GM19238 (cell line): Measurements from ENCODE around the gene SAE1.
"Not testable (repeated sequence)": the region's sequence is repeated elsewhere in the genome, so short reads cannot be mapped to it uniquely, and the experiment has no call there.

Experiments
- DNase-seq: peaks from one replicate; pipeline ENCODE4 v3.0.0; 2011; ENCODE audit warnings: low spot score; ENCODE audit not compliant: insufficient read length

SAE1 gene

DNA sequence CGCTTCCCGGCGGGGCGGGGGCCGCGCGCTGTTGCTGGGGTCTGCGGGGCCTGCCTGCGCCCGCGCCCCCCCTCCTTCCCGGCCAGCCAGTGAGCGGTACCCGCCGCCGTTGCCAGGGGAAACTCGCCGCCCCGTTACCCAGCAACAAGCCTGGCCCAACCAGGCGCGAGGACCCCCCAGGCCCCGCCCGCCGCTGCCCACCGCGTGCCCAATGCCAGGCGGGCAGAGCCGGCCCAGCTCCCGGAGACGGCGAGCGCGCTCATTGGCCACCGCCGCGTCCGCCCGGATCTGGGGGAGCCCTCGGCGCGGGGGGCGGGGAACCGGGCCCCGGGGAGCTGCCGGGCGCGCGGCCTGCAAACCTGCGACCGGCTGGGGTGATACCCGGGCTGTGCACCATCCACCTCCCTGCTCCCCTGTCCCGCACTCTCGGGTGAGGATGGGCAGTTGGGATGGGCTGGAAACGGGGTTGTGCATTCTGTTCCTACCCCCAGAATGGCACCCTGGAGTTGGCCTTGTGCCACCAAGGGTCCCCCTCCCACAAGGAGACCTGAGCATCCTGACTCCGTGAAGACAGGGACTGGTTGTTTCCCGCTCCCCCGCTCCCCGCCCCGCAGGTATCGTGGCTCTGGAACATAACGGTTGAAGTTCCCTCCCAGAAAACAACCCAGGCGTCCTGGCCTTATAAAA lies 109.1 kb downstream of the SAE1 start:
- DNase-seq, result peak; percentile 53

DNA sequence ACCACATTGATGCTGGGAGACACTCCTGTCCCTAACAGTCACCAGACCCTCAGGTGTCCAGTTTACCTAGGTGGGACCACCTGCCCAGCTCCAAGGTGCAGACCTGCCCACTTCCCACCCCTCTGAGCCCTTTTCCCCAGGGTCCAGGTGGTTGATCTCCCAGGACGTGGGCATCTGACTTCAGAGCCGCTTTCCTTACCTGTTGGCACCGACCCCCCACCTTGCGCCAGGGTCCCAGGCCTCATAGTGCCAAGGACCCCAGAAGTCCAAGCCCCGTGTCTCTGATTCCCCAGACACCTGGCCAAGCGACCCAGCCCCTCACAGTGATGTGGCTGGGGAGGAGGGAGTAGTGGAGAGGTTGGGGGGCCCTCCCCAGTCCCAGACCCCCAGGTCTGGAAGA lies 109.9 kb downstream of the SAE1 start:
- DNase-seq, result no peak

DNA sequence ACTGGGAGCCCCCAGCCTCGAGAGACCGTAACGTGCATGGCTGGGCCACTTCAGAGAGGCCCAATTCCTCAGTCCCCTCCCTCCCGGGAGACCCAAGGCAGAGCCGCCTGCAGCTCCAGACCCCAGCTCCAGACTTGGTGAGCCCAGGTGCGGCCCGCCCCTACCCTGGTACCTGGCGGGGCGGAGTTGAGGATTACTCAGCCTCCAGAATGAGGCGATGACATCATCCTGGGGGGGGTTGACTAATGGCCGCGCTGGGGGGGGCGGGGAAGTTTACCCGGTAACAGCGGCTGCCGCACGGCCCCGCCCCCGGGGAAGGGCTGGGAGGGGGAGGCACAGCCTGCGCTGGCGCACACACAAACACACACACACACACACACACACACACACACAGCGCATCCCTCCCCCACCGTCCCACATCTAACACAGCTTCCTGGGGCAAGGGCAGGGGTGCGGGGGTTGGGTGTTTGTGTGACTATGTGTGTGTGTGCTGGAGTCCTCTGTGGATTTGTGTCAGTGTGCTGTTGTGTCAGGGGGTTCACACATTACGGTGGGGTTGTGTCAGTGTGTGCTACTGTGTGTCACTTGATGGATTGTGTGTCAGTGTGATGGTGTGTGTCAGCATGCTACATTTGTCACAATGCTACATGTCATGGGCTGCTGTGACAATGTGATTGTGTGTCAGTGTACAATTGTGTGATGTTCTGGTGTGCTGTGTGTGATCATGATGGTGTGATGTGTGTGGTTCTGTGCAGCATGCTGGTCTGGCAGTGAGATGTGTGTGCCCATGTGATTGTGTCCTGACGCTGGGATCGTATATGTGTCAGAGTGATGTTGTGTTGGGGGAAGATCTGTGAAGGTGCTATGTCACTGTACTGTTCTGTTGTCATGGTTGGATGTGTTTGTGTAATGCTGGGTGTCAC lies 110.6 kb downstream of the SAE1 start:
- peak; percentile 74 for DNase-seq

DNA sequence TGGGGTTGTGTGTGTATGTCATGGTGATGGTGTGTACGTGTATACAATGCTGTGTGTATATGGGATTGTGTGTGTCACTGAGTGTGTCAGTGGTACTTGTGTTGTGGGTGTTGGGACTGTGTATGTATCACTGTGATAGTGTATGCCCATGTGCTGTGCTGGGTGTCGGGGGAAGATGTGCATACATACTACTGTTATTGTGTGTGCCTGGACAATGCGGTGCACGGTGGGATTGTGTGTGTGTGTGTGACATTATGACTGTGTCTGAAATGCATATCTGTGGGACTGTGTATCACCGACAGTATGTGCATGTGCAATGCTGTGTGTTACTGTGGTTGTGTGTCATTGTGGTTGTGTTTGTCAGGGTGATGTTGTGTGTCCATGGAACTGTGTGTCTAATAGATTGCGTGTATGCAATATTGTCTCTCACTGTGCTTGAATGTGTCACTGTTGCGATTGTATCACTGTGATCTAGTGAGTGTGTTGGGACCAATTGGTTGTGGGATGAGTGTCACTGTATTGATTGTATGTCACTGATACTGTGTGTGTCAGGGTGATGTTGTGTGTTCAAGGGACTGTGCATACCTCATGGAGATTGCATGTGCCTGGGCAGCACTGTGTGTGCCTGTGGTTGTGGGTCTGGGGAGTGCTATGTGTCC lies 111.4 kb downstream of the SAE1 start:
- DNase-seq, result no peak

DNA sequence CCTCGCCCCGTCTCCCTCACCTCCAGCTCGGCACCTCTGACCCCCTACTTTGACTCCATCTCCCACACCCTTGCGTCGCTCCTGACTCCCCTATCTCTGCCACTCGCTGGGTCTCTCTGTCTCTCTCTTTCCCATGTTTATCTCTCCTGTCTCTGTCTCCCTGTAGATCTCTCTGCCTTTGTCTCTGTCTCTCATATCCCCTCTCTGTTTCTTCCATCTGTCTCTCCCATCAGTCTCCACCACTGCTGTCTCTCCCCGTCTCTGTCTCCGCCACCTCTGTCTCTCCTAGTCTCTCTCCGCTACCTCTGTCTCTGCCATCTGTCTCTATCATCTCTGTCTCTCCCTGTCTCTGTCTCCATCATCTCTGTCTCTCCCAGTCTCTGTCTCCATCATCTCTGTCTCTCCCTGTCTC lies 112.7 kb downstream of the SAE1 start:
- no peak for DNase-seq

DNA sequence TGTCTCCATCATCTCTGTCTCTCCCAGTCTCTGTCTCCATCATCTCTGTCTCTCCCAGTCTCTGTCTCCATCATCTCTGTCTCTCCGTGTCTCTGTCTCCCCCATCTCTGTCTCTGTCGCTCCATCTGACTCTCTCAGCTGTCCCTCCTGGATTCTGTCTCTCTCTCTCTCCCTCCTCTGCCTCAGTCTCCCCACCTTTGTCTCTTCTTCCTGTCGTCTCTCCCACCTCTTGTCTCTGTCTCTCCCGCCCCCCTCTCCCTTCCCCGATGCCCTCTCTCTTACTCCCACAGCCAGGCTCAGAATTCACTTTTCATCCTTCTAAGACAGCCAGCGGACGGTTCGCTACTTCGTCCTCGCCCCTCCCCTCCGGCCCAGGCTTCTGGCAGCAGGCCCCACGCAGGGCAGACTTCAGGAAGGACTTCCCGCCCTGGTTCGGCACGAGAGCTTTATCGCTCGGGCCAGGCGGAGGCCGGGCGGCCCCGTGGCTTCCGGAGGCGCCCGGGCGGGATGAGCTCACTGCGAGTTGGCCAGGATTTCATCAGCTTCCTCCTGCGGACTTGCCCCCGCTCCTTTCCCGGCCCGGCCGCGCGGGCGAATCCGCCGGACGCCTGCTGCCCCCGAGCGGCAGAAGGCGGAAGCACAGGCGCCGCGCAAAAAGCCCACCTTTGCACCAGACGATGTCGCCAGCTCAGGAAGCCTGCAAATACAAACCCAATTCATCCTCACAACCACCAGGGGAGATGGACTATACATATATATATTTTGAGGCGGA lies 113.3 kb downstream of the SAE1 start:
- peak; percentile 94 for DNase-seq

DNA sequence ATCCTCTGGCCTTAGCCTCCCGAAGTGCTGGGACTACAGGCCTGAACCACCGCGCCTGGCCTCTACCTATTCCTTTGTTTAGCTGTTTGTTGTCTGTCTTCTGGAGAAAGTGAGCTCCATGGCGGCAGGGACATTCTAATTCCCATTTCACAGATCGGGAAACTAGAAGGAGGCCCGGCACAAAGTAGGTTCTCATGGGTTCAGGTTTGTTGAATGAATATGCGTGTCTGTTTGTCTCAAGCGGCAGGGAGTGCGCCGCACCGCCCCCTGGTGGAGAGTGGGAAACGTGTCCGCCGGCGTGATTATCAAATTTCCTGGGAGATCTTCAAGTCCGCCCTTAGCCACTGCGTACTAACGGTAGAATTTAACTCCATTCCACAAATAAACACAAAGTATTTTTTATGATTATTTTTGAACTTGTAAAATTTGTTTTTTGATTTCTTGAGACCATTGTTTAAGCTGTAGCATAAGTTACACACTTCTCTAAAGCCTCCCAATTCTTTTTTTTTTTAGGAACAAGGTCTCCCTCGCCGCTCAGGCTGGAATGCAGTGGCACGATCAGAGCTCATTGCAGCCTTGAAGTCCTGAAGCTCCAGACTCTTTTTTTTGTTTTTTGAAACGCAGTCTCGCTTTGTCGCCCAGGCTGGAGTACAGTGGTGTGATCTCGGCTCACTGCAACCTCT lies 116.8 kb downstream of the SAE1 start:
- peak; percentile 50 for DNase-seq

DNA sequence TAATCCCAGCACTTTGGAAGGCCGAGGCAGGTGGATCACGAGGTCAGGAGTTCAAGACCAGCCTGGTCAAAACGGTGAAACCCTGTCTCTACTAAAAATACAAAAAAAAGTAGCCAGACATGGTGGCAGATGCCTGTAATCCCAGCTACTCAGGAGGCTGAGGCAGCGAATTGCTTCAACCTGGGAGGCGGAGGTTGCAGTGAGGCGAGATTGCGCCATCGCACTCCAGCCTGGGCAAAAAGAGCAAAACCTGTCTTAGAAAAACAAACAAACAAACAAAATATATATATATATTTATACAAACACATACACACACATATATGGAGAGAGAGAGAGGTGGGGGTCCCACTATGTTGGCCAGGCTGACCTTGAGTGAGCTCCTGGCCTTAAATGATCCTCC lies 122.4 kb downstream of the SAE1 start:
- DNase-seq, result not testable (repeated sequence)

DNA sequence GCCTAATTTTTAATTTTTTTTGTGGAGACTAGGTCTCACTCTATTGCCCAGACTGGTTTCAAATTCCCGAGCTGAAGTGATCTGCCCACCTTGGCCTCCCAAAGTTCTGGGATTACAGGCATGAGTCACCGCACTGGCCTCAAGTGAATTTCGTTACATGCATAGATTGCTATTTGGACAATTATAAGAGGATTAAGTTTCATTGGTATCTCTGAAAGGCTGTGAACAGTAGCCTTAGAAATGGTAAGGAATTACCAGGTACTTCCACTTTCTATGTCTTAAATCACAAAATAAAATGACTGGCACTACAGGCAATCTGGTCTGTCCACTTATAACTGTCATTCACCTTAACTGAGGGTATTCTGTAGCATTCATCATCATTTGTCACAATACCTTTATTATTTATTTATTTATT lies 122.8 kb downstream of the SAE1 start:
- no peak for DNase-seq

DNA sequence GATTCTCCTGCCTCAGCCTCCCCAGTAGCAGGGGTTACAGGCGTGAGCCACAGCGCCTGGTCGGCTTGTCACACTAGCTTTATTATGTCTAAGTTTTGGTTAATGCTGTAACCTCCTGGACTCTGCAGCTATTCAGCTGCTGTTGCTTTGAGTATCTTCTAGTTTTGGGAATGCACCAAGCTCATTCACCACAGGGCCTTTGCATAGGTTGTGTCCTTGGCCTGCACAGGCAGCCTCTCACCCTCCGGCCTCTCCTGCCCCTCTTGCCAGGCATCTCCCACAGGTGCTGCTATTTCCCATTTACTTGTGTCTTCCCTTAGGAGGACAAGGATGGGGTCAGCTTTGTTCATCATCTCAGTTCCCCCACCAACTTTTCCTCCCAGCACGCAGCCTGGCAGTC lies 123.3 kb downstream of the SAE1 start:
- DNase-seq, result no peak

DNA sequence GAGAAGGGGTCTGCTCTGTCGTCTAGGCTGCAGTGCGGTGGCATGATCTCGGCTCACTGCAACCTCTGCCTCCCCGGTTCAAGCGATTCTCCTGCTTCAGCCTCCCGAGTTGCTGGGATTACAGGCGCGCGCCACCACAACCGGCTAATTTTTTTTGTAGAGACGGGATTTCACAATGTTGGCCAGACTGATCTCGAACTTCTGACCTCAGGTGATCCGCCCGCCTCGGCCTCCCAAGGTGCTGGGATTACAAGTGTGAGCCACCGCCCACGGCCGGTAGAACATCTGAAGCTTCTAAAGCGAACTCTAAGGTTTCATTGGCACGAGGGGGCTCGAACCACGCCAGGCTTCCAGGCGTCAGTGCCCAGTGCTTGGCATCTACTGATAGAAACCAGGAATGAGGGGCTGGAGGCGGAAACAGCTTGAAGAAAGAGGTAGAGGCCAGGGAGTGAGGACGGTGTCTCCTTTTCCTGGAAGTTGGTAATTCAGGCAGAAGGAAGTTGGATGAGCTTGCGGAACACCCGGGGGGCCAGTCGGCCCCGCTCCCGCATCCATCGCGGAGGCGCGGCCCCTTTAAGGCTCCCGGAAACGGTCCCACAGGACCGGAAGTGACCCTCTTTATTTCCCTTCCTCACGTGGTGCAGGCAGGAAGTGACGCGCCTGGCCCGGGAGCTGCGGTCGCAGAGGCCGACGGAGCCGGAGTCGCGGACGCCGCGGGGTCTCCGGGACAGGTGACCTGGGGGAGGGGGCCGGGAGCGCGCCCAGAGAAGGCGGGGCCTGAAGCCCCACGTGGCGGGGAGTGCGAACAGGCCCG lies 125.5 kb downstream of the SAE1 start, which contains the start of gene CCDC9:
TSS of gene CCDC9 (plus strand) at position 647 of the 814 bp plus-strand sequence. CDS start 1,876 bp downstream, outside the sequence.
- peak; percentile 97 for DNase-seq

DNA sequence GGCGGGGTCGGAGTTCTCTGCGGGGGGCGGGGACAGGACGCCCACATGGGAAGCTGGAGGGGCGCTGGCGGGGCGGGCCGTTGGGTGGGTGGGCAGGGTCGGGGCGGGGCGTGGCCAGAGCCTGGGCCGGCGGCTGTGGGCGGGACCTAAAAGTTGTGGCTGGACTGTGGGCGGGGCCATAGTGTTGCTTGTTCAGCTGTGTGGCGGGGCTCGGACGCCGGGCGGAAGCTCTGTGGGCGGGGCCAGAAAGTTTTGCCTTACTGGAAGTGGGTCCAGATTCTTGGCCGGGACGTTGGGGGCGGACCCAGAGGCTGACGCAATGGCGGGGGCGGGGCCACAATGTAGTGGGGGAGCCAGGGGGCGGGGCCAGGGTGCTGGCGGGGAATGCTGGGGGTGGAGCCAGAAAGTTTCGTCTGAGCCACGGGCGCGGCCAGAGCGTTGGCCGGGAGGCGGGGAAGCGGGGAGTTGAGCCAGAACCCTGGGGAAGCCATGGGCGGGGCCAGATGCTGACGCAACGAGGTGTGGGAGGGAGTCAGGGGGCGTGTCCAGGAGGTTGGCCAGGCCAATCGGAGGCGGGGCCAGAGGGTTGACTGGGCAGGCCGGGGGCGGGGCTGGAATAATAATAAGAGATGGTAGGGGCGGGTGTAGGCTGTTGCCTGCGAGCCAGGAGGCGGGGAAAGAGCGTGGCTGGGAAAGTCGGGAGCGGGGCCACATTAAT lies 126.2 kb downstream of the SAE1 start:
- peak; percentile 99 for DNase-seq

DNA sequence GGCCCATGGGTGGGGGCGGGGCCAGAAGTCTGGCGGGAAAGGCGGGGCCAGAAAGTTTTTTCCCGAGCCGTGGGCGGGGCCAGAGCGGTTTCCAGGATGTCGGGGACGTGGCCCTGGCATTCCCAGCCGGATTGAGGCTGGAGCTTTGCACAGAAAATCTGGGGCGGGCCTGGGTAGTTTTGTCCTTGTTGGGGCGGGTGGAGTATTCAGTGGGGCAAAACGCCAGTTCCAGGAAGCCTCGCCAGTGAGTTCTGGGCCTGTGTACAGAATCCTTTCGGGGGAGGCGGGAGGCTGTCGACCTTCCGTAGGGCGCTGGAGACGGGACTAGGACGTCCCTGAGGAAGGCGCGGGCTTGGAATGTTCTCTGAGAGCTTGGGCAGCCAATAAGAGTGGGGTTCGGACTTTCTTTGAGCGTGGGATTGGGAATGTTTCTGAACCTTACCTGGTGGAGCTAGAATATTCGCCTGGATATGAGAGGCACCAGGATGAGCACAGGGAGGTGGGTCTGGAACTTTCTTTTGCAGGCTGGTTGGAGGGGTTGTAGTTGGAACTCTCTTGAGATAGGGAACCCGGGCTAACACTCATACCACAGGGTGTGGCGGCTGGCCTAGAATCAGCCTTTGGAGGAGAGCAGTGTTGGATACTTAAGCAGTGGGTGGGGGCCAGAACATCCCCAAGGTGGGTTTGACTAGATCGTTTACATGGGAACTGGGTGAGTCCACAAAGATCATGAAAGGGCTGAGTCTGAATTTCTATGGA lies 127.0 kb downstream of the SAE1 start:
- DNase-seq, result peak; percentile 59

DNA sequence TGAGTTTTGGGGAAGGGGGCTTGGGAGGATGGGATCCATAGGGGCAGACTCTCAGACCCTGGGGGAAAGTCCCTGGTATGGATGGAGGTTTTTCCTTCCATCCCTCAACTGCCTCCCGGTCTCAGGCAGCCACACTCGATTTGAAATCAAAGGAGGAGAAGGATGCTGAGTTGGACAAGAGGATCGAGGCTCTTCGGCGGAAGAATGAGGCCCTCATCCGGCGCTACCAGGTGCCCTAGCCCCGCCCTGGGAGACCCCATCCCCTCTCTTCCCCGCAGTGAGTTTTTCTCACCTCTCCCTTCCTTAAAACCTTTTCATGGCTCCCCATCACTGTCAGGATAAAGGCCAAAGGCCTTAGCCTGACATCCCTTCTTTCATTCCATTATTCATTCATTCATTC lies 127.8 kb downstream of the SAE1 start:
- DNase-seq, result no peak

DNA sequence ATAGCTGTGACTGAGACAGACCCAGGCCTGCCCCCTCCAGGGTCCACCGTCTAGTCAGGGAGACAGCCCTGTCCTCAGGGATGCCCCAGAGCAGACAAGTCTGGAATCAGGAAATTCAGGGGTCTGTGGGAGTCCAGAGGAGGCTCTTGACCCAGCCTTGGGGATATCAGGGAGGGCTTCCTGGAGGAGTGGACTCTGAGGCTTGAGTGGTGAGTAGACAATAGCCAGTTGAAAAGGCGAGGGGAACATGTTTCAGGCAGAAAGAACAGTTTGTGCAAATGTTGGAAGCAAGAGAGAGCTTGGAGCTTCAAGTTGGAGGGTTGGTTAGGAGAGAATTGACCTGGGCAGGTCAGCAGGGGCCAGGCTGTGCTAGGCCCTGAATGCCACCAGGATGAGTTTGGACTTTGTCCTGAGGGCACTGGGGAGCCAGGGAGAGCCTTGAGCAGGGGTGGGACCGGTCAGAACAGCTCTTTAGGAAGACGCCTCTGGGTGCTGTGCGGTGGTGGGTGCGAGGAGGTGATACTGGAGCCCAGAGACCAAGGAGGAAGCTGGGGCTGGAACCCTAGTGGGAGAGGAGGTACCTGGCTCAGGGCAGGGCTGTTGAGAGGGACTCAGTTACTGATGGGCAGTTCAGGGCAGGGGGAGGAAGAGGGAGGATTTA lies 128.4 kb downstream of the SAE1 start:
- DNase-seq, result no peak
